Inflammatory macrophage treated with lipopolysaccharide for 1 hour (primary cell): Measurements from ENCODE around the gene TAB3.

Experiments used
- DNase-seq, 2 donors: peaks; one replicate each; pipeline ENCODE4 v3.0.0-alpha.2; 2020 to 2022

TAB3 gene, protein sequence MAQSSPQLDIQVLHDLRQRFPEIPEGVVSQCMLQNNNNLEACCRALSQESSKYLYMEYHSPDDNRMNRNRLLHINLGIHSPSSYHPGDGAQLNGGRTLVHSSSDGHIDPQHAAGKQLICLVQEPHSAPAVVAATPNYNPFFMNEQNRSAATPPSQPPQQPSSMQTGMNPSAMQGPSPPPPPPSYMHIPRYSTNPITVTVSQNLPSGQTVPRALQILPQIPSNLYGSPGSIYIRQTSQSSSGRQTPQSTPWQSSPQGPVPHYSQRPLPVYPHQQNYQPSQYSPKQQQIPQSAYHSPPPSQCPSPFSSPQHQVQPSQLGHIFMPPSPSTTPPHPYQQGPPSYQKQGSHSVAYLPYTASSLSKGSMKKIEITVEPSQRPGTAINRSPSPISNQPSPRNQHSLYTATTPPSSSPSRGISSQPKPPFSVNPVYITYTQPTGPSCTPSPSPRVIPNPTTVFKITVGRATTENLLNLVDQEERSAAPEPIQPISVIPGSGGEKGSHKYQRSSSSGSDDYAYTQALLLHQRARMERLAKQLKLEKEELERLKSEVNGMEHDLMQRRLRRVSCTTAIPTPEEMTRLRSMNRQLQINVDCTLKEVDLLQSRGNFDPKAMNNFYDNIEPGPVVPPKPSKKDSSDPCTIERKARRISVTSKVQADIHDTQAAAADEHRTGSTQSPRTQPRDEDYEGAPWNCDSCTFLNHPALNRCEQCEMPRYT

DNA sequence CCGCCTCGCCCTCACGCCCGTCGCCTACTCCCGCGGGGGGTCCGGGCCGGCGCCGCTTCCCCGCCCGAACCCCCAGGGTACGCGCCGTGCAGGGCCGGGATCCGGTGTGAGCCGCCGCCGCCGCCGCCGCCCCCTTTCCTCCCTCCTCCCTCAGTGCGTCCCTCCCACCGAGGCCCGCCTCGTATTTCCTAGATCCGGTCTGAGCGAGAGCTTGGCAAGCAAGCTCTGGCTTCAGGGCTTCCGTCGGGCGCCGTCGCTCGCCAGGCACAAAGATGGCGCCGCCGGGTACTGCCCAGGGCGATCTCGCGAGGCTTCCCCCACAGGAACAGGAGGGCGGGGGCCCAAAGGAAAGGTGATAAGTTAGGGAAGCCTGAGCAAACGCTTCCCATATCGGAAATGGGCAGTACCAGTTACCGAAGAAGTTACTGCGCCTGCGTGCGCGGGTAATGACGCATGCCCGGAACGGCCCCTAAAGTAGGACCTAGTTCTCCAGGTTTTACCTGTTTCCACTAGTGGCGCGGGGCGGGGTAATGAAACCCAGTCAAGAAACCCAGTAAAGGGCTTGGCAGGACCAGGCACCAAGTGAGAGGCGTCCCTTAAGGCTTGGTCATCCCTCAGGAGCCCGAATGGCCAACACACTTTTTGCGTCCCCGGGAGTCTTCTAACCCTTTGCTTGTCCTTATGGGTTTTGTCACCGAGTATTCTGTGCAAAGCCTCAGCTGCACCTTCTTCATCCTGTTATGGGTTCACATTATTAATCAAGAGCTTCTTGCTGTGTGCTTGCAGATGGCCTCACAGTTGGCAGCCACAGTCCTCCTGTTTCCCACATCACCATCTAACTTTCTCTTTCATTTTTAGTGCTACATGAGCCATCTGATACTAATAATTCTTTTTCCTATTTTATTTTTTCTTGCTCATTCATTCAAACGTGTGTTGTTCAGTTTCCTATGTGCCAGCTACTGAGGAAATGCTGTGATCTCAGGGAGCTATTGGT is at the start of gene TAB3:
TAB3 (minus strand) TSS at position 108 of the 994 bp plus-strand sequence. CDS start 29,666 bp downstream, outside the sequence.
- peak; percentile 87 to 90 for DNase-seq

DNA sequence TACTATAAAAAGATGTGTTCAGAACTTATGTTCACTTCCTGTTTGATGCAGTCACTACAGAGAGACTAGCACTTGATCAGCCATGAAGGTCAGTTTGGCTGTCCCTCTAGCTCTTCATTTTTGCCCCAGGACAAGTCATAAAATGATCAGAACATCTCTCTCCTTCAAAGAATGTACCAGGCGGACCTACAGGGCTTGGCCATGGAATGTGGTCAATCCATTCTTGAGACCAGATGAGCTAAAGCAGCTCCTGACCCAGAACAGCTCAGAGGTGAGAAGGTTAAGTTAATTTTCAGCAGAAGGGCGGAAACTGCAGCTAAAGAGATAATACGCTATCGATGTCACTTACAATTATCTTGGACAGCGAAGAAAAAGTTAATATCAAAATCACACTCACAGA is 49.2 kb upstream of the TAB3 start:
- DNase-seq, result no peak

DNA sequence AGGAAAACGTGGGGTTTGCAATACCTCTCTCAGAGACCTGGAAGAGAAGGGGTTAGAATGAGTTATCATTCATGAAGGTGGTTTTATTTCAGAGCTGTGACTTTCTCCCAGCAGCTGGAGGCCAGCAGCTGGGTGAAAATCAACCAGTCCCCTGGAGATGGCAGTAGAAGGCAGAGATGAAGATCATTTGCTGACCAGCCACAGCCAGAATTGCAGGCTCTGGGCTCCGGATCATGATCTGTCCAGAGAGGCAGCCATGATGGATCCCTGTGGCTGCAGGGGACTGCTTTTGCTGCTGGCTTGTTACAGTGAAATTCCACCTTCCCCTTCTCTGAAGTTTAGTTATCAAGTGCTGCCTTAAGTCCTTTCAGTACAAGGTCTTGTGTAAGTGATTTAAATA is 46.9 kb upstream of the TAB3 start:
- DNase-seq, result no peak

DNA sequence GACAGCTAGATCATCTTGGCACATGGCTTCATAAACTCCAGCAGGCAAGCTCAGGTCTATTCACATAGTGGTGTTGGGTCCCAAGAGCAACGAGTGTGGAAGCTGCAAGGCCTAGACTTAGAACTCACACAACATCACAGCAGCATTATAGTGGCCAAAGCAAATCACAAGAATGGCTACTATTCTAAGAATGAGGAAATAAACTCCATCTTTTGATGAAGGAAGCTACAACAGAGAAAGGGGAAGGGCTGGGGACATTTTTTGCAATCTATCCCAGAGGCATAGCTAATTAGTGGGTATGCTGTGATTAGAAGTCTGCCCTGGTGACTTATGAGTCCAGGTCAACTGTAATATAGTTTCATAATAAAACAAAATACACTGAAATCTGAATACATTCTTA is 42.9 kb upstream of the TAB3 start:
- DNase-seq, result no peak

DNA sequence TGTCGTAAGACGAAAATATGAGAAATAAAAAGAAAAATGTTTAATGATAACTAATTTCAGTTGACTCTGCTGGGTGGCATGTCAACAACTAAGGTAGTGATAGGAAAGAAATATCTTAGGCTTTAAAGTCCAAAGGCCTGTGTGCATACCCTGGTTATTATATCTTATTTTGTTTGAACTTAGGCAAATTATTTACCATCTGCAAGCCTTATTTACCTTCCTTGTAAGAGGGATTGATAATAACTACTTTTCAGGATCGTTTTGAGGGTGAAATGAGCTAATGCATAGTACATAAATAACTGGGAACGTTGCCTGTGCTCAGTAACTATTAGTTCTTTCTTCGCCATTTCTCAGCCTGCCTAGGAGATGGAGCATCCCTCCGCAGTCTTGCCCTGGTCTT is 41.6 kb upstream of the TAB3 start:
- DNase-seq, result no peak

DNA sequence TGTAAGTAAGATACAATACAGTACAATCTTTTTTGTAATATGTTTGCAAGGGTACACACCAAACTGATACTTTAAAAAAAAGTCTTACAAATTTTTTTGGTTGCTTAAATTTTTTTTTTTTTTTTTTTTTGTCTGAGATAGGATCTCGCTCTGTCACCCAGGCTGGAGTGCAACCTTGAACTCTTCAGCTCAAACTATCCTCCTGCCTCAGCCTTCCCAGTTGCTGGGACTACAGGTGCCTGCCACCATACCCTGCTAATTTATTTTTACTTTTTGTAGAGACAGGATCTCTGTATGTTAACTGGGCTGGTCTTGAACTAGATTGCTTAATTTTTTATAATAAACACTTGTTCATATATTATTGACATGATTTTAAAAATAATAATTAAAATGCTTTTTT is 41.1 kb upstream of the TAB3 start:
- no peak for DNase-seq

DNA sequence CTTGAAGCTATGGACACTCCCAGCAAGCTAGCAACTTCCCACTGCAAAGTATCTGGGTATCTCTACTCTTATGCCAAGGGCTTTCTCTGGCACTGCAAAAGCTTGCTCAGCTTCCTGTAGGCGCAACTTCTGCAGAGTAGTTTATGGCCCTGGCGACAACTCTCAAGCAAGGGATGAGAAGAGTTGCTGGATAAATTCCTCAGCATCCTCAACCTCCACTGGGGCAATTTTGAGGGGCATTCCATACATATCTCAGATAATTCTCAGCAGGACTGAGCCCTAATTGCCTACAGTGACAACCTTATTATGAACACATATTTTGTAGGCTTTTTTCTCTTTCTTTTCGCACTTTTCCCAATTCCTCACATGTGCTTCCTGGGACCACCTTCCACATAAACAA is 31.2 kb upstream of the TAB3 start:
- no peak for DNase-seq

DNA sequence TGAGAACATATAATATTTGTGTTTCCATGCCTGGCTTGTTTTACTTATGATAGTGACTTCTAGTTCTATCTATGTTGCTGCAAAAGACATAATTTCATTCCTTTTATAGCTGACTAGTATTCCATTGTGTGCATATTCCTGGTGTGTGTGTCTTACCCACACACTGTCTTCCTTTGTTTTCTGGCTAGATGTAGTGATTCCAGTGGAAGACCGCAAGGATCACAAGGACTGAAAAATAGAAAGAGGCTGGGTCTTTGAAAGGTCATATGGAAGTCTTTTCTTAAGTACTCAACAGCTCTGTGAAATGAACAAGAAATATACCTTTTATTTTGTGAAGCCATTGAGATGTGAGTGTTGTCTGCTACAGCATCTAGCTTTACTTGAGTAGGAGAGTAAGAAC is 29.4 kb upstream of the TAB3 start:
- DNase-seq, result no peak

DNA sequence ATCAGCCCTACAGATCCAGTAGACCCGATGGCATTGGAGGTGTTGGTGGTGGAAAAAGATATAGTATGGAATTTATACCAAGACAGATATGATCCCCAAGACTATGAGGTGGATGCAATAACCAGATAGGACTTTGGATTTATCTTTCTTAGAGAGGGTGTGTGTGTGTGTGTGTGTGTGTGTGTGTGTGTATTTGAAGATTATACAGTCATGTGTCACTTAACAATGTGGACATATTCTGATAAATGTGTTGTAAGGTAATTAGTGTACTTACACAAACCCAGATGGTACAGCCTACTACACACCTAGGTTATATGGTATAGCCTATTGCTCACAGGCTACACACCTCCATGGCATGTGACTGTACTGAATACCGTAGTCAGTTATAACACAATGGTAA is 24.4 kb upstream of the TAB3 start:
- DNase-seq, result no peak

DNA sequence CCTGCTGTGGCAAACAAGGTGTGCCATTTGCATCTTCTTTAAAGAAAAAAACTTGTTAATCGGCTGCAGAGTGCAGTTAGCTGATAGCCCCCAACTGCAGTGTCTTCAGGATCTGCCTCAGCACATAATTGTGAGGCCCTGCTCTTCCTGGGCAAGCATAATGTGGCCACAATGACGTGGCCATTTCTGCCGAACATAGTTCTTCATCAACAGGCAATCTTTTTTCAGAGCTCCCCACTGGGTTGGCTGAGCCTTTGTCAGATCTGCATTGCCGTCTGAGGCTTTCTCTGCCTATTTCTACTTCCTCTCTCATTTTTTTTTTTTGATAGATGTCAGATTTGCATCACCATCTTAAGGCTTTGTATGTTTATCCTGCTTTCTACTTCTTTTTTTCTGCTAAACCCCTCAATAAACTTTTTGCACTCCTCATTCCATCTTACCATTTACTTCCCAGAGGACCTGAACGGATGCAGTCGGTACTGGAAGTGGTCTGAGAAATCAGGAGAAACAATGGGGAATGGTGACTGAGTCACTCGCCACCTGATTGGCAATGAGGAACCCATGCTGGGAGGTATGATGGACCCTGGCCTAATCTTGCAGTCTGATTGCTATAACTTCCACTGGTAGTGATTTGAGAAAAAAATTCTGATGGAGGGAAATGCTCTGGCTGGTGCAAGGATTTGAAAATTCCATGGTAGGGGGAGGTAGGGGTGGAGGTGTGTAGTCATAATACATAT is 21.2 kb upstream of the TAB3 start:
- peak in 1 of 2 donors; percentile 5 for DNase-seq

DNA sequence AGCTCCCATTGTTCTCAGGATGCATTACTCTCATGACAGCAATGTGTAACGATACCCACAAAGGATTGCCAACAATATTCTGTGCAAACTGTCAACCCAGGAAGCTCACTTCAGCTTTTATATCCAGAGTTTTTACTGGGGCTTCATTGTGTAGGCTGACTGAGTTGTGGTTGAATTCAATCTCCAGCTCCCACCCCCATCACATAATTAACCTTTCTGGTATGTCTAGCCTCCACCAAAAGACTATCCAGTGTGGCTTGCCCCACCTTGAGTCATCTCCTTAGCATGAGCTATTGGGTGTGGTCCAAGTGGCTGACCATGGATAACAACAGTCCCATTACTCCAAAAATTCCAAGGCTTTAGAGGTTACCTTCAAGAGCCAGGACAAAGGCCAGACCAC is 17.7 kb upstream of the TAB3 start:
- no peak for DNase-seq

DNA sequence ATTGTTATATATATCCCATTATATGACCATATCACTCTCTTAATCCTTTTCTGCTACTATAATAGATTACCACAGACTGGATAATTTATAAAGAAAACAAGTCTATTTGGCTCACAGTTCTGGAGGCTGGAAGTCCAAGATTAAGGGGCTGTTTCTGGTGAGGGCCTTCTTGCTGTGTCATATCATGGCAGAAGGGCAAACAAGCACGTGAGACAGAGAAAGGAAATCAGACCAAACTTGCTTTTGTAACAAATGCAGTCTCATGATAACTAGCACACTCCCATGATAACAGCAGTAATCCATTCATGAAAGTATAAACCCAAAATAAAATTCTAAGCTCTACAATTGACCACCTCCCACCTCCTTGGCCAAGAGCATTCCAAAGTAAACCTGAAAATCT is 16.3 kb upstream of the TAB3 start:
- DNase-seq, result no peak

DNA sequence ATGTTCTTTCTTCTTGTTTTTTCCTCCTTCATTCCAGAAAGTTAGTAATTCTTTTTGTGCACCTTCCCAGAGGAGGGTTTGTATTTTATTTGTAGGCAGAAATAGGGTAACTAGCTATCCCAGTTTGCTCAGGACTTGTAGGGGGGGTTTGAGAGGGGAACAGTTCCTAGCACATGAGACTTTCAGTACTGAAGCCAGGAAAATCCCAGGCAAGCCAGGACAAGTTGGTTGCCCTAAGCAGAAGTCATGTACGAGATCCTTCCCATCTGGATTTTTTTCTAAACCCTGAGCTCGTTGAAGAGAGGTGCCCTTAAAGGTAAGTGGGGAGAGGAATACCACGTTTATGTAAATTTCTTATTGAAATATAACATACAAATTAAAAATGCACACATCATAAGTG is 15.6 kb upstream of the TAB3 start:
- DNase-seq, result no peak

DNA sequence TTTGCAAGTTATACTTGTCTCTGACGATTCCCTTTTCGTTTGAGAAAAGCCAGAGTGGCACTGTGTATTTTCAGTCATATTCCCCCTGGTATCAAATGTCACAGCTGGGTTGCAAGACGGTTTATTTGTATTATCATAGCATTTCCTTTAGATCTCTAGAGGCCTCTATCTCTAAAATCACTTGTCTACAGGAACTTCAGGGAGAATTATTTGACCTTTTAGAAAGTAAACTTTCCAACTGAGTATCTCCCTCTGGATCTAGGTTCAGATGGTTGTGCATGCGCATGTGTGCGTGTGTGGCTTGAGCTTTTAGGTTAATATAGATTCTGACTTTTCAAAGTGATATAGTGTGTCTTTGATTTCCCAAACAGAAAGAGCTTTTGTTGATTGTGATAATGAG is 15.1 kb upstream of the TAB3 start:
- no peak for DNase-seq

DNA sequence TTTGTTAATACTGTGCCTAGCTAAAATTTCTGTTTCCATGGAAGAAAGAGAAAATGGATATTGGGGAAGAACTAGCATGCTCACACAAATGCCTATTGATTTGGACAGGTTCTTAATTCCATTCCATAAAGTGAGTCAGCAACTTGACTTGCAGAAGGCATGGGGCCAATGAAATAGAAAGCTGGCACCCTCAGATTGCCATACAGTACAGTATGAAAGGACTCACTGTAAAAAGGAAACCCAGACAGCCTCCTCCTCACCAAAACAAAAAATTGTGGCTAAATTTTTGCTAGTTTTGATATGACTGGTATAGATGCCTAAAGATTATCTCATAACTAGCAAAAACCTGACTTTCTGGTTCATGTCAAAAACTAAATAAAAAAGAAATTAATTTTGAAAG is 11.2 kb upstream of the TAB3 start:
- no peak for DNase-seq

DNA sequence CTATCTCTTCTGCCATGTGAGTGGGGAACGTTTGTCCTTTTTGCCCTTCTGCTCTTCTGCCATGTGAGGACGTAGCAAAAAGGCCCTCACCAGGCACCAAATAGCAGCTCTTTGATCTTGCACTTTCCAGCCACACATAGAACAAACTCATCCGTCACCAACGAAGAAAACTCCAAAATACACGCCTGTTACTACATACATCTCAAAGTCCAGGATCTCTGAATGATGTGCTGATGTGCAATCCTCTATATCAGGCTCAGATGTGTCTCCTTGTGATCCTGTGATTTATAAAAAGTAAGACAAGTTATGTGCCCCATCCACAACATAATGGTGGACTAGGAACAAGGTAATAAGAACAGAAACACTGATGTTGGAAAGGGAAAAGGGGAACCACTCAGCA is 9.8 kb upstream of the TAB3 start:
- no peak for DNase-seq

DNA sequence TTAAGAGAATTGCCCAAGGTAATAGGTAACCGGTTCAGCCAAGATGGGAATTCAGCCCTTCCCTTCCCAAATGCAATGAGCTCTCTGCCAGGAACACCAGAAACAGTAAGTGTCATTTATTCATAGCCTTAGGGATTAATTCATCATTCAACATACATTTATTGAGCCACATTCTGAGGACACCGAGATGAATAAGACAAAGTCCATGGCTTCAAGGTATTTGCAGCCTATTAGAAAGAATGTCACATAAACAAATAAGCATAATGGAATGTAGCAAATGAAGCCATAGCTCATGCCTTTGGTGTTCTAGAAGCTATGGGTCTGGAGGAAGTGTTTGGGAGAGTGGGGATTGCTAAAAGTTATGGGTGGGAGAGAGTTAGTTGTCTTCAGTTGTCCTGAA is 6.3 kb upstream of the TAB3 start:
- DNase-seq, result no peak

DNA sequence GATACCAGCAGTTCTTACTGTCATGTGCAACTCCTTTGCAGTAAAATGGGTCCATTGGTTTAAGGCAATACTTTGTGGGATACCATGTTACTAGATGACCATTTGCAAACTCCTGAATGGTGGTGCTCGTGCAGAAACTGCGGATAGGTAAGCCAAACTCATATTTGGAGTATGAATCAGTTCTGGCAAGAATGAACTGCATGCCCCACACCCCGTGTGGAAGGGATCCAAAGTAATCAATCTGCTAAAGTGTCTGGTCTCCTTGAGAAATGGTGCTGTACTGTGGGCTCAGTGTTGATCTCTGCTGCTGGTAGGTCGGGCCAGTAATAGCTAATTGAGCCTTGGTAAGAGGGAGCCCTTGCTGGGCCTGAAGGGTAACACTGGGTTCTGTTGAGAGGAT is 4.2 kb upstream of the TAB3 start:
- no peak for DNase-seq

DNA sequence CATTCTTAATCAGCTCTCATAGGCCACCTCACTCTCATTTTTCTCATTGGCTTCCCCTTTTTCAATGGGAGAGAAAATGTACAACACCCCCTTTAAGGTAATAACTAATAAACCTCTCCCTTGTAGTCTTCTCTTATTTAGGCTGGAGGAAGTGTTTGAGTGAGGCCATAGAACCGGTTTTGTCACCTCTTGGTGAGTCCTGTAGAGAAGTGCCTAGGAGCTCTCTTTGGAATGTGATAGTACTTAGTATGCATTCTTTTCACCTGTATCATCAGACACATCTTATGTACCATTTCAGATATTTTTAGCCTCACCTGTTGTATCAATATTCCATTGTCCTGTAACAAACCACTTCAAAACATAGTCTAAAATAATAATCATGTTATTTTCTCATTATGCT is 3.5 kb upstream of the TAB3 start:
- DNase-seq, result no peak

DNA sequence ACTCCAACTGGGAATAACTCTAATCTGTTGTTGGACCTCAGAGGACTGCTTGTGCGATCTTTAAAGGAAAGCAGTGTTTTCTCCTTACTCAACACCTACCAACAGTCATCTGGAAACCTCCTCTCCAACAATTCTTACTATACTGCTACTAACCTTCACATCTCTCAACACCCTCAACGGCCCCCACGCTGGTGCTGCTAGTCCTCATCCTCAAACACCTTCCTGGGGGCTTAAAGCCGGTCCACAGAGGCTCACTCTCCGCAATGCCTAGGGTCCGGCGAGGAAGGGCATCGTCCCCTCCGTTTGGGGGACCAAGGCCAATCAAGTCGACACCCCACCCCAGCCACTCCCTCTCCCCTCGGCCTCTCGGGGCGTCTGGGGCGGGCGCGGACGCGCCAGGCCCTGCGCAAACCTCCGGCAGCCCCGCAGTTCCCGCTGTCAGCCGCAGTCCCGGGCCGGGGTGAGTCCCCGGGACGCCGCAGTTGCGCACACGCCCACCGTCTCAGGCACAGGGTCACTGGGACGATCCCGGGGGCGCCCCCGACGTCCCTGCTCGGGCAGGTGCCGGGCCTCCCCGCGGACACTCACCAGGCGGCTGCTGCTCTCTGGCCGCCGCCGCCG is 418 bp downstream of the TAB3 start:
- peak; percentile 3 to 53 for DNase-seq

DNA sequence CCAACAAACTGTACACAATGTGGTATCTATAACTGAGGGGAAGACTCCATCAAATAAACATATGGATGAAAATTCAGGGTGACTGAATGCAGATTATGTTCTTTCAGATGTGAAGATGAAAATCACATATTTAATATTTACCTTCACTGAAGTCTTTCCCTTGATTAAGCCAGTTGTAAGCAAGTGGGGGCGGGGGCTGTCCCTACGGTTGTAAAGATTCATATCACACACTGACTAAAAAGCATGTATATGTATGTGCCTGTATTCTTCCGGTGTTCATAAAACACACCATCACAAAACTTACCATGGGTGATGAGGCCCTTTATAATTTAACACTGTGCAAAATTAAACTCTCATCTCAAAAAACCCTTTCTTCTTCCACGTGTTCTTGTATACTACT is 1.3 kb downstream of the TAB3 start:
- DNase-seq, result no peak

DNA sequence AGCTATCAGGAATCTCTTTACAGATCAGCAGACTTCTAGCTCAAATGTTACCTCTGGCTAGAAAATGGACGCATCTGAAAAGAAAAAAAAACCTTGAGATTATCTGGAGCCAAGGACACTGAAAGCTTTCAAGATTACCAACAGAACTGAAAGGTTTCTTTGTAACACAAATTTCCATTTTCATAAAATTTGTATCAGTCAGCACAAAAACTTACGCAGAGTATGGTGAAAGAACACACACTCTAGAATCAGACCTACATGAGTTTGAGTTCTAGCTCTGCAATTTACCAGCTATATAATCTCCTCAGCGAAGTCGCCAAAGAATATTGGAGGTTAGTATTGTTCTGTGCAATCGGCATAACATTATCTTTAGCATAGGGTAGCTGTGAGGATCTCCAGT is 1.8 kb downstream of the TAB3 start:
- no peak for DNase-seq
